SU-DHL-6 (cell line): ENCODE data around the gene RUNX1.

Experiments used
- H2AFZ ChIP-seq: fragments of 200-600 bp; sonication (generic); 2 replicates; pipeline ENCODE4 v1.6.1; 2014; ENCODE audit warnings: low read depth, mild to moderate bottlenecking, moderate library complexity, mixed read lengths, antibody characterized with exemption, low read length; ENCODE audit not compliant: severe bottlenecking
- H3F3A ChIP-seq: fragments of 200-600 bp; shearing (Covaris generic); 2 replicates; pipeline ENCODE4 v1.6.0; 2016; ENCODE audit warnings: antibody characterized with exemption, mild to moderate bottlenecking; ENCODE audit not compliant: insufficient read depth
- H3K27ac ChIP-seq: fragments of 200-600 bp; sonication (generic); 2 replicates; pipeline ENCODE4 v1.5.1; 2016; ENCODE audit warnings: low read depth, mild to moderate bottlenecking, low read length, moderate library complexity, mixed read lengths
- H3K27me3 ChIP-seq: fragments of 200-600 bp; sonication (generic), shearing (Covaris generic); 2 replicates; pipeline ENCODE4 v1.6.0; 2014; ENCODE audit warnings: mild to moderate bottlenecking, low read length
- H3K36me3 ChIP-seq: fragments of 200-600 bp; sonication (generic); 2 replicates; pipeline ENCODE4 v1.6.1; 2014; ENCODE audit warnings: mild to moderate bottlenecking, low read length, mixed read lengths
- H3K4me2 ChIP-seq: fragments of 300-600, 200-600 bp; shearing (Covaris generic), sonication (generic); 2 replicates; pipeline ENCODE4 v1.6.0; 2014; ENCODE audit warnings: low read length, low read depth, mild to moderate bottlenecking; ENCODE audit not compliant: poor library complexity, severe bottlenecking
- H3K4me3 ChIP-seq: fragments of 200-600 bp; sonication (generic); 2 replicates; pipeline ENCODE4 v1.5.1; 2014; ENCODE audit warnings: antibody characterized with exemption, low read length, mild to moderate bottlenecking, mixed read lengths; ENCODE audit not compliant: insufficient read depth, poor library complexity, severe bottlenecking
- H3K79me2 ChIP-seq: fragments of 200-600 bp; sonication (generic); 2 replicates; pipeline ENCODE4 v1.6.1; 2014; ENCODE audit warnings: mild to moderate bottlenecking, low read length, moderate library complexity; ENCODE audit not compliant: insufficient read depth
- H3K9ac ChIP-seq: fragments of 200-600 bp; sonication (generic); 2 replicates; pipeline ENCODE4 v1.7.0; 2014; ENCODE audit warnings: mild to moderate bottlenecking, low read length
- H3K9me2 ChIP-seq: fragments of 200-600 bp; sonication (generic); replicated peaks from 2 replicates; pipeline ENCODE4 v1.6.1; 2014; ENCODE audit warnings: low read length; ENCODE audit not compliant: insufficient read depth
- H3K9me3 ChIP-seq: fragments of 200-600 bp; sonication (generic); 2 replicates; pipeline ENCODE4 v1.6.1; 2014; ENCODE audit warnings: low read length, mixed read lengths; ENCODE audit not compliant: insufficient read depth
- H4K20me1 ChIP-seq: fragments of 200-600 bp; sonication (generic); 2 replicates; pipeline ENCODE4 v1.6.1; 2014; ENCODE audit warnings: low read depth, mild to moderate bottlenecking, antibody characterized with exemption, low read length, moderate library complexity, mixed read lengths
- EZH2phosphoT487 ChIP-seq: fragments of 200-600 bp; sonication (generic), shearing (Covaris generic); conservative IDR thresholded peaks from 2 replicates; pipeline ENCODE4 v1.6.1; 2018; ENCODE audit warnings: mild to moderate bottlenecking, antibody characterized with exemption, low read length, moderate library complexity, mixed read lengths
- TF ChIP-seq, protein P1 (sequence below): fragments of 200-600 bp; sonication (generic); IDR thresholded peaks from one replicate; pipeline ENCODE4 v1.5.1; 2017; ENCODE audit warnings: antibody characterized with exemption, mild to moderate bottlenecking, low read length, moderate library complexity; ENCODE audit not compliant: insufficient read depth, poor library complexity, severe bottlenecking

RUNX1 gene

GRCh38 chr21:34817821-34818661 lies 231.1 kb downstream of the RUNX1 start:
- Histone ChIP-seq H2AFZ (no peak overlapping the region), H3K27me3 (no peaks in the 10 kb centered on the region), H3K4me3 (no peak overlapping the region), H3K36me3 (no peaks in the 10 kb centered on the region), H3K9me3 (no peaks in the 10 kb centered on the region), H3K4me2 (no peak overlapping the region), H3F3A (no peaks in the 10 kb centered on the region), H3K9me2 (no peaks in the 10 kb centered on the region), H3K9ac (no peak overlapping the region), H4K20me1 (no peaks in the 10 kb centered on the region), H3K27ac (no peak overlapping the region), H3K79me2 (no peaks in the 10 kb centered on the region)
- no peak for TF ChIP-seq EZH2phosphoT487

GRCh38 chr21:34815831-34816705 lies 233.0 kb downstream of the RUNX1 start:
- no peaks in the 10 kb centered on the region for H3K9me3 ChIP-seq
- H3K9me2 ChIP-seq = no peaks in the 10 kb centered on the region
- no peak overlapping the region for H3K27ac ChIP-seq
- no peaks in the 10 kb centered on the region for H3K79me2 ChIP-seq
- no peak for TF ChIP-seq EZH2phosphoT487
- TF ChIP-seq, protein P1, sequence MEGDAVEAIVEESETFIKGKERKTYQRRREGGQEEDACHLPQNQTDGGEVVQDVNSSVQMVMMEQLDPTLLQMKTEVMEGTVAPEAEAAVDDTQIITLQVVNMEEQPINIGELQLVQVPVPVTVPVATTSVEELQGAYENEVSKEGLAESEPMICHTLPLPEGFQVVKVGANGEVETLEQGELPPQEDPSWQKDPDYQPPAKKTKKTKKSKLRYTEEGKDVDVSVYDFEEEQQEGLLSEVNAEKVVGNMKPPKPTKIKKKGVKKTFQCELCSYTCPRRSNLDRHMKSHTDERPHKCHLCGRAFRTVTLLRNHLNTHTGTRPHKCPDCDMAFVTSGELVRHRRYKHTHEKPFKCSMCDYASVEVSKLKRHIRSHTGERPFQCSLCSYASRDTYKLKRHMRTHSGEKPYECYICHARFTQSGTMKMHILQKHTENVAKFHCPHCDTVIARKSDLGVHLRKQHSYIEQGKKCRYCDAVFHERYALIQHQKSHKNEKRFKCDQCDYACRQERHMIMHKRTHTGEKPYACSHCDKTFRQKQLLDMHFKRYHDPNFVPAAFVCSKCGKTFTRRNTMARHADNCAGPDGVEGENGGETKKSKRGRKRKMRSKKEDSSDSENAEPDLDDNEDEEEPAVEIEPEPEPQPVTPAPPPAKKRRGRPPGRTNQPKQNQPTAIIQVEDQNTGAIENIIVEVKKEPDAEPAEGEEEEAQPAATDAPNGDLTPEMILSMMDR = no peak
- no peak overlapping the region for H3K4me2 ChIP-seq
- H3K4me3 ChIP-seq = no peak overlapping the region
- H4K20me1 ChIP-seq = no peaks in the 10 kb centered on the region
- no peaks in the 10 kb centered on the region for H3K27me3 ChIP-seq
- no peaks in the 10 kb centered on the region for H3F3A ChIP-seq
- H3K36me3 ChIP-seq = no peaks in the 10 kb centered on the region
- H3K9ac ChIP-seq = no peak overlapping the region
- no peak overlapping the region for H2AFZ ChIP-seq

DNA sequence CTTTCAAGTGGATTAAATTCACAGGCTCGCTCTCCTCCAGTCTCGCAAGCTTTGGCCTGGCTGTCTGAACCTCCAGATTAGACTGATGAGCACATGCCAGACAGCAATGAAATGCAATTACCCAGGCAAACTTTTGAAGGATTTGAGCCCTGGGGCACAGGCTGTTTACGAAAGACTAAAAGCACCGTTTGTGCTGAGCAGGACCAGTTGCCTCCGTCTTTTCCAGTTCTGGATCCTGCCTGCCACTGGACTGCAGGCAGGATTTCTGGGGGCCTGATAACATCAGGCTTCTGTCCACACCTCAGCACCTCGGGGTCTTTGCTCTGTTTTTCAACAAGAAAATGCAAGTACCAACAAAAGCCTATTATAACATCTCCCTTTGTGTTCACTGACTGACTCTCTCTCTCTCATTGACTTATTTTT lies 234.6 kb downstream of the RUNX1 start:
- H3K9ac ChIP-seq = no peak overlapping the region
- no peak for TF ChIP-seq EZH2phosphoT487
- TF ChIP-seq, protein P1 = no peak
- no peaks in the 10 kb centered on the region for H3K36me3 ChIP-seq

More for the DNA sequence above, 234.6 kb downstream of the RUNX1 start:
- Histone ChIP-seq H3K27ac (no peak overlapping the region), H2AFZ (no peak overlapping the region), H3F3A (no peaks in the 10 kb centered on the region), H3K79me2 (no peaks in the 10 kb centered on the region), H3K4me3 (no peak overlapping the region), H3K27me3 (no peaks in the 10 kb centered on the region), H4K20me1 (no peaks in the 10 kb centered on the region), H3K9me2 (no peaks in the 10 kb centered on the region), H3K4me2 (no peak overlapping the region), H3K9me3 (no peaks in the 10 kb centered on the region)
